Testis (tissue), 3 donors: Measurements from ENCODE around the gene BOLA1. TPM values are rescaled to one million over a fixed set of nuclear protein-coding genes. Genes with fewer than 3 reads are reported as not detected.

Experiments
- DNase-seq: peaks from one replicate; pipeline ENCODE4 v3.0.0-alpha.2; 2019
- H3K27ac ChIP-seq, 2 donors: fragments of 200-600 bp; sonication (generic); one replicate each; pipeline ENCODE4 v1.5.1; 2019
- H3K27me3 ChIP-seq: fragments of 200-600 bp; sonication (generic); one replicate; pipeline ENCODE4 v1.5.1; 2019
- H3K36me3 ChIP-seq: fragments of 200-600 bp; sonication (generic); one replicate; pipeline ENCODE4 v1.5.1; 2017; ENCODE audit warnings: low read depth; ENCODE audit errors: missing control alignments
- H3K4me1 ChIP-seq: fragments of 200-600 bp; sonication (generic); one replicate; pipeline ENCODE4 v1.5.1; 2019
- H3K4me3 ChIP-seq, 2 donors: fragments of 200-600 bp; sonication (generic); one replicate each; pipeline ENCODE4 v1.5.1; 2017 to 2019
- H3K9me3 ChIP-seq: fragments of 200-600 bp; sonication (generic); one replicate; pipeline ENCODE4 v1.5.1; 2017
- POLR2A ChIP-seq: fragments of 450-650 bp; IDR thresholded peaks from one replicate; pipeline ENCODE4 v1.6.1; 2017; ENCODE audit warnings: antibody characterized with exemption, mild to moderate bottlenecking, moderate library complexity
- WGBS, 2 donors: methylation state at CpG; one replicate each; pipeline ENCODE4 v1.1.5; 2018; 5-methylcytosine and 5-hydroxymethylcytosine counted together
- intact Hi-C: fragments of 100-400 bp; cut with DNase I; formaldehyde crosslinking; loops from one replicate; pipeline ENCODE4 v1.15.1; 2023; ENCODE audit warnings: low total_unique reads
- polyA plus RNA-seq: library from polyadenylated mRNA; stranded (reverse); fragments of 350-450 nt; fragmentation: Illumina TruSeq; extraction: RNeasy Lipid Tissue Mini Kit (QIAGEN cat#74804); gene quantifications from one replicate; pipeline ENCODE4 v1.2.3, GENCODE V29; 2014; ENCODE audit warnings: low read depth, low replicate concordance; ENCODE audit not compliant: insufficient read depth
- total RNA-seq, 2 donors: library from RNA; depleted of rRNA; stranded (reverse); fragments of >200 nt; gene quantifications; one replicate each; pipeline ENCODE4 v1.2.3, GENCODE V29; 2016
- TF ChIP-seq, protein P1 (sequence below), 3 experiments: fragments of 450-650 bp in 2 of 3; fragments of 200-600 bp in 1 of 3; sonication (generic) in 1 of 3; IDR thresholded peaks; one replicate each; pipeline ENCODE4 v1.5.1; 2016 to 2019; ENCODE audit warnings: antibody characterized with exemption in 3 of 3, mild to moderate bottlenecking in 2 of 3, moderate library complexity in 1 of 3

BOLA1 gene
- total and polyA plus RNA-seq, 3 donors from 2014 or later: 16.7 to 33.5 (median 30.6) TPM

DNA sequence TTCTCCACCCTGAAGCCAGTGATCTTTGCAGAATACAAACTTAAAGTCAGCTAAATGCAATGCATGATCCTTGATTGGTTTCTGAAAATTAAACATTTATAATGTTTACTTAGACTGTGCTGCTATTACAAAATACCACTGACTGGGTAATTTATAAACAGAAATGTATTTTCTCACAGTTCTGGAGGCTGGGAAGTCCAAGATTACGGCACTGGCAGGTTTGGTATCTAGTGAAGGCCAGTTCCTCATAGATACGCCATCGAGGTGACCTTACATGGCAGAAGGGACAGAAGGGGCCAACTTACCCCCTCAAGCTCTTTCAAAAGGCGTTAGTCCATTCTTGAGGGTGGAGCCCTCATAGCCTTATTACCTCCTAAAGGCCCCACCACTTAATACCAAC lies 2.8 kb upstream of the BOLA1 start:
- H3K4me1 ChIP-seq: peaks cover 6% of the 10 kb centered on the region
- intact Hi-C loops: no loop called here
- WGBS, 2 donors: 92 to 96% methylated on average over 4 of the region's 4 CpGs

DNA sequence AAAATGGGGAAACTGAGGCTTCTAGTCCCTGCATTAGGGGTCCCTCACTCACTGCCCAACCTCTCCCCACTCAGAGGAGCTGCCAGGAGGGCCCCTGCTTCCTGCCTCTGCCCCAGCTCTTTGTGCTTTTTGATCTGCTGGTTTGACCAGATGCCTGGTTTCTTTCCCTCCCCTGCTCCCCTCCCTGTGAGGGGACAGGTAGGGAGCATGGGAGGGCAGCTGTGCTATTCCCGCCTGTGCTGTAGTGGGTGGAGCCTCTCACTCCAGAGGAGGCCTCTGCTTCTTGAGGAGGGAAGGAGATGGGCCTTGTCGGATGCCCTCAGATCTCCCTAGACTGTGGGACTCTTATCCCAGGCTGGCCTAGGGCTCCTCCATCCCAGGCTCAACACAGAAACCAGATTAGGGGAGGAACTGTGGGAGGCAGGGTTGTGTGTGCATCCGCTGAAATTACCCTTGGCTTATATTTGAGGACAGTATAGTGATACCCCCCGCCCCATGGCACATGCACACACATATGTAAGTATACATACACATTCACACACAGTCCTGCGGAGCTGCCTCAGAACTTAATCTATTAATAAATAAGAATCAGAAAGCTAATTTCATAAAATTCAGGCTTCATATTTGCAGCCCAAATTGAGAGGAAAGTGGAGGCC lies 4.6 kb downstream of the BOLA1 start:
- no peak overlapping the region for H3K27ac ChIP-seq
- WGBS, 2 donors: 84 to 87% methylated on average over 4 to 5 of the region's 5 CpGs
- no peaks in the 10 kb centered on the region for H3K27me3 ChIP-seq
- peaks cover 6% of the 10 kb centered on the region for H3K4me1 ChIP-seq
- H3K4me3 ChIP-seq: no peak overlapping the region
- intact Hi-C loops: no loop called here
- DNase-seq: no peak
- TF ChIP-seq POLR2A: no peak
- TF ChIP-seq, protein P1, sequence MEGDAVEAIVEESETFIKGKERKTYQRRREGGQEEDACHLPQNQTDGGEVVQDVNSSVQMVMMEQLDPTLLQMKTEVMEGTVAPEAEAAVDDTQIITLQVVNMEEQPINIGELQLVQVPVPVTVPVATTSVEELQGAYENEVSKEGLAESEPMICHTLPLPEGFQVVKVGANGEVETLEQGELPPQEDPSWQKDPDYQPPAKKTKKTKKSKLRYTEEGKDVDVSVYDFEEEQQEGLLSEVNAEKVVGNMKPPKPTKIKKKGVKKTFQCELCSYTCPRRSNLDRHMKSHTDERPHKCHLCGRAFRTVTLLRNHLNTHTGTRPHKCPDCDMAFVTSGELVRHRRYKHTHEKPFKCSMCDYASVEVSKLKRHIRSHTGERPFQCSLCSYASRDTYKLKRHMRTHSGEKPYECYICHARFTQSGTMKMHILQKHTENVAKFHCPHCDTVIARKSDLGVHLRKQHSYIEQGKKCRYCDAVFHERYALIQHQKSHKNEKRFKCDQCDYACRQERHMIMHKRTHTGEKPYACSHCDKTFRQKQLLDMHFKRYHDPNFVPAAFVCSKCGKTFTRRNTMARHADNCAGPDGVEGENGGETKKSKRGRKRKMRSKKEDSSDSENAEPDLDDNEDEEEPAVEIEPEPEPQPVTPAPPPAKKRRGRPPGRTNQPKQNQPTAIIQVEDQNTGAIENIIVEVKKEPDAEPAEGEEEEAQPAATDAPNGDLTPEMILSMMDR (IDR thresholded peaks at IDR 0.05): no peak
- H3K36me3 ChIP-seq: no peaks in the 10 kb centered on the region
- H3K9me3 ChIP-seq: no peaks in the 10 kb centered on the region

More for the DNA sequence above, 2.8 kb upstream of the BOLA1 start:
- no peak overlapping the region for H3K4me3 ChIP-seq
- no peak for TF ChIP-seq POLR2A
- TF ChIP-seq, protein P1 (IDR thresholded peaks at IDR 0.05): no peak
- H3K36me3 ChIP-seq: no peaks in the 10 kb centered on the region
- no peak for DNase-seq
- no peak overlapping the region for H3K27ac ChIP-seq
- no peaks in the 10 kb centered on the region for H3K27me3 ChIP-seq
- H3K9me3 ChIP-seq: no peaks in the 10 kb centered on the region

DNA sequence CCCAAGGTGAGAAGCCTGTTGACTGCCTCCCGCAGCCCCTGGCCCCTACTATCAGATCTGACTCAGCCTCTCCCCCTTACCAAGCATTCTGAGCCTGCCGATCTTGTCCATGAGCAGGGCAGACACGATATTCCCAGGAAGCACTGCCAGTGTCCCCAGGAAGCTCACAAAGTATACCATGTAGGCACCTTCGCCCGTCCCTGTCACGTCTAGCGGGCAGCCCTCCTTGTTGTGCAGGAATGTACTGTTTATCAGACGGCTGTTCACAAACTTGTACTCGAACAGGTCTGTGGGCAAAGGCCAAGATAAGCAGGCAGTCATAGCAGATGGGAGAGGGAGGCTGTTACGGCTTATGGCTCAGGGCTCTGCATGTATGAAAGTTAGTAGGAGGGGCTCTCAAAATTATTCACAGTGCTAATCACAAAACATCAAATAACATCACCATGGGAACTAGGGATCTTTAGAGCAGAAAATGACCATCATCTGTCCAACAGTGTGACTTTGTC lies 7.3 kb downstream of the BOLA1 start:
- no peak for DNase-seq
- 78 to 81% methylated on average over 10 of the region's 10 CpGs for WGBS, 2 donors
- no peak for TF ChIP-seq POLR2A
- TF ChIP-seq, protein P1 (IDR thresholded peaks at IDR 0.05): no peak

DNA sequence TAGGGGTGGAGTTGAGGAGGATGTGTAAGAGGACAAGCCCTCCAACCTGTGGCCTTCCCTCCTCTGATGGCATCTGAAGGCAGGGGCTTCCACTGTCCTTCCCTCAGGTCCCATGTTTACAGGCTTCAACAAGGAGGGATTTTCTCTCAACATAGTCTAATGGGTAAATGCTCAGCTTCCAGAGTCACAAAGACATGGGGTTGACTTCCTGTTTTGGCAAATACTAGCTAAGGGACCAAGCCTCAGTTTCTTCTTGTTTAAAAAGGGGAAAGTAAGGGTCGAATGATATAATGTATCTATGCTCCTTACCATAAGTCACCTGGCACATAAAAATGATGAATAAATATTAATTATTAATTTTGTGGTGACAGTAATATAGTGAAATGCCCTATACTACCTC lies 15.2 kb downstream of the BOLA1 start:
- Histone ChIP-seq H3K27ac (no peak overlapping the region), H3K9me3 (no peaks in the 10 kb centered on the region), H3K4me3 (no peak overlapping the region), H3K4me1 (no peaks in the 10 kb centered on the region), H3K36me3 (no peaks in the 10 kb centered on the region), H3K27me3 (no peaks in the 10 kb centered on the region)
- intact Hi-C loops: no loop called here
- no peak for TF ChIP-seq POLR2A
- TF ChIP-seq, protein P1 (IDR thresholded peaks at IDR 0.05): no peak
- WGBS, 2 donors: 82 to 92% methylated on average over 1 of the region's 1 CpG
- DNase-seq: no peak

More for the DNA sequence above, 7.3 kb downstream of the BOLA1 start:
- Histone ChIP-seq H3K4me1 (no peaks in the 10 kb centered on the region), H3K27ac (no peak overlapping the region), H3K4me3 (no peak overlapping the region), H3K9me3 (no peaks in the 10 kb centered on the region), H3K36me3 (no peaks in the 10 kb centered on the region), H3K27me3 (no peaks in the 10 kb centered on the region)
- intact Hi-C loops: no loop called here
